Stimulated activated CD8-positive, alpha-beta memory T cell treated with anti-CD3 and anti-CD28 coated beads, Interleukin-4, amount 100 ng/mL, for 1 hour (primary cell): ENCODE measurements around the gene ARHGAP25.
"Not testable (repeated sequence)": the region's sequence is repeated elsewhere in the genome, so short reads cannot be mapped to it uniquely, and the experiment has no call there.

Source experiments
- DNase-seq, 2 donors: peaks; one replicate each; pipeline ENCODE4 v3.0.0-alpha.2; 2020; ENCODE audit warnings: low read depth in 2 of 2, low spot score in 1 of 2

Gene ARHGAP25

GRCh38 chr2:68796295-68796905 is 61.8 kb downstream of the ARHGAP25 start:
- DNase-seq, result no peak

- DNase-seq, result no peak
These were observed 64.0 kb downstream of the ARHGAP25 start for GRCh38 chr2:68798569-68798968.

GRCh38 chr2:68799140-68800026 is 64.8 kb downstream of the ARHGAP25 start:
- DNase-seq, result no peak

- no peak for DNase-seq
These were observed 65.4 kb downstream of the ARHGAP25 start for GRCh38 chr2:68800027-68800401.

GRCh38 chr2:68800517-68800916 is 65.9 kb downstream of the ARHGAP25 start:
- no peak for DNase-seq

- DNase-seq, result not testable (repeated sequence)
These were observed 67.5 kb downstream of the ARHGAP25 start for GRCh38 chr2:68802161-68802560.

- no peak for DNase-seq
These were observed 70.4 kb downstream of the ARHGAP25 start for GRCh38 chr2:68805025-68805424.

GRCh38 chr2:68806511-68807109 is 72.0 kb downstream of the ARHGAP25 start:
- no peak for DNase-seq

- no peak for DNase-seq
These were observed 73.2 kb downstream of the ARHGAP25 start for GRCh38 chr2:68807821-68808266.

- no peak for DNase-seq
These were observed 75.0 kb downstream of the ARHGAP25 start for GRCh38 chr2:68809324-68810240.

GRCh38 chr2:68811364-68811763 is 76.8 kb downstream of the ARHGAP25 start:
- DNase-seq, result no peak

- DNase-seq, result no peak
These were observed 77.6 kb downstream of the ARHGAP25 start for GRCh38 chr2:68812251-68812650.

- DNase-seq, result no peak
These were observed 79.0 kb downstream of the ARHGAP25 start for GRCh38 chr2:68813596-68813995.

- no peak for DNase-seq
These were observed 82.7 kb downstream of the ARHGAP25 start for GRCh38 chr2:68817306-68817705.

- DNase-seq, result no peak
These were observed 84.9 kb downstream of the ARHGAP25 start for GRCh38 chr2:68819556-68819955.

GRCh38 chr2:68822207-68822872 is 87.7 kb downstream of the ARHGAP25 start:
- DNase-seq, result no peak

GRCh38 chr2:68824831-68825230 is 90.2 kb downstream of the ARHGAP25 start:
- no peak for DNase-seq

- no peak for DNase-seq
These were observed 91.3 kb downstream of the ARHGAP25 start for GRCh38 chr2:68825866-68826265.

- no peak for DNase-seq
These were observed 93.1 kb downstream of the ARHGAP25 start for GRCh38 chr2:68827666-68828065.

- DNase-seq, result peak; percentile 22 to 41
These were observed 94.5 kb downstream of the ARHGAP25 start for GRCh38 chr2:68828887-68829708.
